Measurements from ENCODE around the gene SLC10A2.
A peak's percentile ranks its signal among the peaks of the same experiment; 100 is the strongest.
"Not testable (repeated sequence)": the region's sequence is repeated elsewhere in the genome, so short reads cannot be mapped to it uniquely, and the experiment has no call there.

Gene SLC10A2

GRCh38 chr13:103066079-103066780, at the start of gene SLC10A2:
SLC10A2 (minus strand) TSS chr13:103066417; CDS start chr13:103066249, 168 bp downstream.
- intact Hi-C loops (cut with DNase I) = no loop called here
- DNase-seq = no peak

- intact Hi-C loops (cut with DNase I) = no loop called here
- DNase-seq = no peak
Observed at GRCh38 chr13:103107580-103107979, 41.4 kb upstream of the SLC10A2 start.

GRCh38 chr13:103104340-103104739, 38.1 kb upstream of the SLC10A2 start:
- intact Hi-C loops (cut with DNase I) = no loop called here

GRCh38 chr13:103103456-103103855, 37.2 kb upstream of the SLC10A2 start:
- intact Hi-C loops (cut with DNase I); DNase-seq: not testable (repeated sequence)

More at GRCh38 chr13:103104340-103104739, 38.1 kb upstream of the SLC10A2 start:
- no peak for DNase-seq

- intact Hi-C loops (cut with DNase I) = no loop called here
- no peak for DNase-seq
Observed at GRCh38 chr13:103102482-103102881, 36.3 kb upstream of the SLC10A2 start.

- DNase-seq = no peak
- intact Hi-C loops (cut with DNase I) = no loop called here
Observed at GRCh38 chr13:103101901-103102300, 35.7 kb upstream of the SLC10A2 start.

- no peak for DNase-seq
- intact Hi-C loops (cut with DNase I) = no loop called here
Observed at GRCh38 chr13:103101500-103101899, 35.3 kb upstream of the SLC10A2 start.

GRCh38 chr13:103100830-103101229, 34.6 kb upstream of the SLC10A2 start:
- no peak for DNase-seq
- intact Hi-C loops (cut with DNase I) = no loop called here

- DNase-seq = no peak
- intact Hi-C loops (cut with DNase I) = no loop called here
Observed at GRCh38 chr13:103099722-103100293, 33.6 kb upstream of the SLC10A2 start.

GRCh38 chr13:103098535-103098934, 32.3 kb upstream of the SLC10A2 start:
- DNase-seq = no peak
- intact Hi-C loops (cut with DNase I) = no loop called here

- intact Hi-C loops (cut with DNase I) = loop anchor here (1.0 kb wide), 1 partner anchor 149 kb away; no protein-coding TSS in a partner anchor
- peak in 8 of 10 donors; percentile 11 to 93 (median 60) for DNase-seq
Observed at GRCh38 chr13:103097366-103097928, 31.2 kb upstream of the SLC10A2 start.

- DNase-seq; intact Hi-C loops (cut with DNase I): not testable (repeated sequence)
Observed at GRCh38 chr13:103093649-103094048, 27.4 kb upstream of the SLC10A2 start.

GRCh38 chr13:103087275-103087674, 21.1 kb upstream of the SLC10A2 start:
- intact Hi-C loops (cut with DNase I) = no loop called here
- no peak for DNase-seq

- intact Hi-C loops (cut with DNase I) = no loop called here
- no peak for DNase-seq
Observed at GRCh38 chr13:103081435-103081834, 15.2 kb upstream of the SLC10A2 start.

- intact Hi-C loops (cut with DNase I) = no loop called here
- no peak for DNase-seq
Observed at GRCh38 chr13:103078158-103078557, 11.9 kb upstream of the SLC10A2 start.

GRCh38 chr13:103068836-103069235, 2.6 kb upstream of the SLC10A2 start:
- intact Hi-C loops (cut with DNase I) = no loop called here
- DNase-seq = no peak

- DNase-seq = peak in 2 of 10 donors; percentile 64 to 67
- intact Hi-C loops (cut with DNase I) = no loop called here
Observed at GRCh38 chr13:103067751-103068555, 1.7 kb upstream of the SLC10A2 start.

- intact Hi-C loops (cut with DNase I) = no loop called here
- no peak for DNase-seq
Observed at GRCh38 chr13:103066781-103067345, 646 bp upstream of the SLC10A2 start.

- intact Hi-C loops (cut with DNase I) = no loop called here
- DNase-seq = no peak
Observed at GRCh38 chr13:103063376-103063775, 2.8 kb downstream of the SLC10A2 start.

- intact Hi-C loops (cut with DNase I) = no loop called here
- no peak for DNase-seq
Observed at GRCh38 chr13:103062079-103062478, 4.1 kb downstream of the SLC10A2 start.

- no peak for DNase-seq
Observed at GRCh38 chr13:103056008-103056407, 10.2 kb downstream of the SLC10A2 start.

More at GRCh38 chr13:103056008-103056407, 10.2 kb downstream of the SLC10A2 start:
- intact Hi-C loops (cut with DNase I) = no loop called here

All from posterior cingulate gyrus (tissue), 11 donors.